HG03439 (cell line): Measurements from ENCODE around the gene C15orf39.
"Not testable (repeated sequence)": the region's sequence is repeated elsewhere in the genome, so short reads cannot be mapped to it uniquely, and the experiment has no call there.

Experiments
- ATAC-seq: cut with Tn5 transposase; IDR thresholded peaks from one replicate; pipeline ENCODE4 v1.9.1; 2021; ENCODE audit warnings: mild to moderate bottlenecking, moderate library complexity; ENCODE audit not compliant: unreplicated experiment

The C15orf39 gene

DNA sequence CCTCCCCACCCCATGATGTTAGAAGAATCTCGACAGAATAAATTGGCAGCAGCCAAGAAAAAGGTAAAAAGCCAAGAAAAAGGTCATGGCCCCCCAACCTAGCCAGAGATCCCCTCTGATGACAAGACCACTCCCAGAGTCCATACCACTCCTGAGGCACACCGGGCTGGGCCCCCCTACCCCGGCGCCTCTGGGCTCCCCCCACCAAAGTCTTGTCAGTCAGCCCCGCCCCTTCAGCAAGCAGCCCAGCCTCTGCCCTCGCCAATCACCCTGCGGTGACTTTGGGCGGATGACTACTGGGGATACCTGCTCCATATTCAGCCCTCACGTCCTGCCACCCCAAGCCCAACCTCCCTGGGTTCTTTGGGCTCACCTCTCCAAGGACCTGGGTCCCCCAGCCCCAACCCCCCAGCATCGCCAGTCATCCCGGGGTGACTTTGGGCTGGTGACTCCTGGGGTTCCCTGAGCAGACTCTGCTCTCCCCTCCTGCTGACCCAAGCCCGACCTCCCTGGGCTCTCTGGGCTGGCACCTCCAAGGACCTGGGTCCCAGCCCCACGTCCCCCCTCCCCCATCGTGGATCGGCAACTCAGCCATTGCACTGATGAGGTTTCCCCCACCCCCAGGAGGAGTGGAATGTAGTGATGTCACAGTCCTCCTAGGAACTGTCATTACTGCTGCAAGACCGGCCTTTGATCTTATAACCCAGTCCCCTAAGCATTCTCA, 57.1 kb downstream of the C15orf39 start:
- ATAC-seq, result not testable (repeated sequence)

- not testable (repeated sequence) for ATAC-seq
These were observed 58.2 kb downstream of the C15orf39 start for GRCh38 chr15:75259873-75260272.
